ENCODE data around the gene SLC40A1. TPM values are rescaled to one million over a fixed set of nuclear protein-coding genes. Genes with fewer than 3 reads are reported as not detected.

Gene SLC40A1
- total RNA-seq, 1 experiment from 2014 or later, result not detected

DNA sequence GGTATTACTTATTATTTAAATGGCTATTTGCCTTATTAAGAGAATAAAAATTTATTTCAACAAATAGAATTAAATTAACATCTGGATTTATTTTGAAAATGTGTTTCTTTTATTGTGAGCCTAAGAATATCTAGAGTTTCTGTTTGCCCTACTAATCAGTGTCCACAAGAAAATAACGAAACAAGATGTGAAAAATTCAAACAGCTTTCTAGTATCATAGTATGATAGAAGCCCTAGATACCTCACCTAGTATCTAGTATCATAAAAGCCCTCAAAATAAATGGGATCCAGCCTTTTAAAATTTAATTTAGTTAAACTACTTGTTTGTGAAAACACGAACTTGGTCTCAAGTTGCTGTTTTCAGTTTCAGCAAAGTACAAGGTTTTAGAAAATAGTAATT is 13.7 kb upstream of the SLC40A1 start:
- H3K27me3 ChIP-seq (ENCODE audit: insufficient read depth, low read length), result no peaks in the 10 kb centered on the region
- no peak overlapping the region for H3K27ac ChIP-seq (ENCODE audit: insufficient read length, low read depth, low read length)
- H3K79me2 ChIP-seq (ENCODE audit: insufficient read depth, low read length), result no peaks in the 10 kb centered on the region
- H3K79me1 ChIP-seq (ENCODE audit: insufficient read depth, low read depth, low read length, poor library complexity, severe bottlenecking), result no peaks in the 10 kb centered on the region
- Mint-ChIP-seq H3K27me3 (ENCODE audit: low read depth) (peaks cover 30% of the 10 kb centered on the region), H3K4me3 (no peak overlapping the region), H3K36me3 (ENCODE audit: insufficient read depth in 1 of 3, low read depth in 3 of 3) (no peaks in the 10 kb centered on the region), H3K27ac (no peak overlapping the region), H3K4me1 (peaks cover 4 to 7% of the 10 kb centered on the region in 2 experiments; a peak in 3 of 4 replicates), H3K9me3 (no peaks in the 10 kb centered on the region)
- H2BK120ac ChIP-seq (ENCODE audit: low read depth, low read length, poor library complexity, severe bottlenecking), result no peak overlapping the region
- no peak overlapping the region for H3K23ac ChIP-seq (ENCODE audit: insufficient read length, low read depth, low read length)
- H3K23me2 ChIP-seq (ENCODE audit: insufficient read length, low read depth, low read length, poor library complexity, severe bottlenecking), result no peaks in the 10 kb centered on the region
- no CpG with 5 or more reads among the region's 2 CpGs for WGBS (ENCODE audit: extremely low coverage, insufficient read length, low lambda C conversion rate)
- no peak overlapping the region for H3T11ph ChIP-seq (ENCODE audit: low read length)
- no peak overlapping the region for H3K4me2 ChIP-seq (ENCODE audit: insufficient read depth, insufficient read length, low read length)
- no peak overlapping the region for H2AFZ ChIP-seq (ENCODE audit: low read length)
- H3K18ac ChIP-seq (ENCODE audit: insufficient read length, low read depth, low read length), result no peak overlapping the region
- DNase-seq, result no peak
- H2BK15ac ChIP-seq (ENCODE audit: low read depth, low read length), result no peak overlapping the region
- H3K56ac ChIP-seq (ENCODE audit: insufficient read length, low read depth, low read length), result no peak overlapping the region
- H2BK20ac ChIP-seq (ENCODE audit: low read depth, low read length, poor library complexity, severe bottlenecking), result no peak overlapping the region
- H2BK12ac ChIP-seq (ENCODE audit: insufficient read length, low read depth, low read length), result no peak overlapping the region
- 0 out of 2 replicates have a peak, but pooled peaks cover 2% of the 10 kb centered on the region for H3K4me1 ChIP-seq (ENCODE audit: insufficient read depth, low read length)
- no peak overlapping the region for H2BK5ac ChIP-seq (ENCODE audit: insufficient read length, low read length)
- no peak overlapping the region for H3K14ac ChIP-seq (ENCODE audit: insufficient read depth, low read length)
- H4K20me1 ChIP-seq (ENCODE audit: control insufficient read depth, insufficient read depth, insufficient read length), result no peaks in the 10 kb centered on the region
- no peak overlapping the region for H4K8ac ChIP-seq (replicated peaks; ENCODE audit: insufficient read length, low read depth, low read length)
- no peak overlapping the region for H2AK5ac ChIP-seq (ENCODE audit: insufficient read length, low read length)
- H3K4ac ChIP-seq (ENCODE audit: low read depth, low read length), result no peak overlapping the region
- no peak overlapping the region for H4K5ac ChIP-seq (ENCODE audit: insufficient read length, low read depth, low read length)
- no peaks in the 10 kb centered on the region for H3K9me3 ChIP-seq (ENCODE audit: control insufficient read depth, low read depth, low read length)
- H4K91ac ChIP-seq (ENCODE audit: insufficient read length, low read depth, low read length), result no peak overlapping the region
- H3K9ac ChIP-seq (ENCODE audit: extremely low read depth, insufficient read length, low read length), result no peak overlapping the region
- TF ChIP-seq, protein P1, sequence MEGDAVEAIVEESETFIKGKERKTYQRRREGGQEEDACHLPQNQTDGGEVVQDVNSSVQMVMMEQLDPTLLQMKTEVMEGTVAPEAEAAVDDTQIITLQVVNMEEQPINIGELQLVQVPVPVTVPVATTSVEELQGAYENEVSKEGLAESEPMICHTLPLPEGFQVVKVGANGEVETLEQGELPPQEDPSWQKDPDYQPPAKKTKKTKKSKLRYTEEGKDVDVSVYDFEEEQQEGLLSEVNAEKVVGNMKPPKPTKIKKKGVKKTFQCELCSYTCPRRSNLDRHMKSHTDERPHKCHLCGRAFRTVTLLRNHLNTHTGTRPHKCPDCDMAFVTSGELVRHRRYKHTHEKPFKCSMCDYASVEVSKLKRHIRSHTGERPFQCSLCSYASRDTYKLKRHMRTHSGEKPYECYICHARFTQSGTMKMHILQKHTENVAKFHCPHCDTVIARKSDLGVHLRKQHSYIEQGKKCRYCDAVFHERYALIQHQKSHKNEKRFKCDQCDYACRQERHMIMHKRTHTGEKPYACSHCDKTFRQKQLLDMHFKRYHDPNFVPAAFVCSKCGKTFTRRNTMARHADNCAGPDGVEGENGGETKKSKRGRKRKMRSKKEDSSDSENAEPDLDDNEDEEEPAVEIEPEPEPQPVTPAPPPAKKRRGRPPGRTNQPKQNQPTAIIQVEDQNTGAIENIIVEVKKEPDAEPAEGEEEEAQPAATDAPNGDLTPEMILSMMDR (conservative IDR thresholded peaks at IDR 0.05), result no peak
